Hepatocyte (in vitro differentiated cells): Measurements from ENCODE around the gene ITPKB.

Source experiments
- EZH2 ChIP-seq: fragments of 200-600 bp; sonication (generic); IDR thresholded peaks from 2 replicates; pipeline ENCODE4 v1.6.1; 2016; ENCODE audit warnings: antibody characterized with exemption, mild to moderate bottlenecking, borderline replicate concordance
- TF ChIP-seq, protein P1 (sequence below): fragments of 200-600 bp; sonication (generic); IDR thresholded peaks from 2 replicates; pipeline ENCODE4 v1.5.1; 2016; ENCODE audit warnings: antibody characterized with exemption, mild to moderate bottlenecking; ENCODE audit not compliant: poor library complexity

DNA sequence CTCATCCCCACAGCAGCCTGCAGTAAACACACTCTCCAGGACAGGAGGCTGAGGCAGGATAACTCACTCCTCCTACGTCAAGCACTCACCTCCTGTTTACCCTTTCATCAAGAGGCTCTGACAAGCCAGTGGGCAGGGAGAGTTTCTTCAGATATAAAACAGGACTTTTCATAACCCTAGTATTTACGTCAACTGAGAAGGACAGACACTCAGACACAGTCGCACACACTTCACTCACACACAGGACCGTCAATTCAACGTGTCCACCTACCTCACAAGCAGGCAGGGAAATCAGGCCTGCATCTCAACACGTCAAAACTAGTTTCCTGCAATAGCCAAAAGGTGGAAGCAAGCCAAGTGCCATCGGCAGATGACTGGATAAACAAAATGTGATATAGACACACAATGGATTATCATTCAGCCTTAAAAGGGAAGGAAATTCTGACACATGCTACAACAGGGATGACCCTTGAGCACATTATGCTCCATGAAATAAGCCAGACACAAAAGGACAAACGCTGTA, 48.6 kb downstream of the ITPKB start:
- TF ChIP-seq, protein P1, sequence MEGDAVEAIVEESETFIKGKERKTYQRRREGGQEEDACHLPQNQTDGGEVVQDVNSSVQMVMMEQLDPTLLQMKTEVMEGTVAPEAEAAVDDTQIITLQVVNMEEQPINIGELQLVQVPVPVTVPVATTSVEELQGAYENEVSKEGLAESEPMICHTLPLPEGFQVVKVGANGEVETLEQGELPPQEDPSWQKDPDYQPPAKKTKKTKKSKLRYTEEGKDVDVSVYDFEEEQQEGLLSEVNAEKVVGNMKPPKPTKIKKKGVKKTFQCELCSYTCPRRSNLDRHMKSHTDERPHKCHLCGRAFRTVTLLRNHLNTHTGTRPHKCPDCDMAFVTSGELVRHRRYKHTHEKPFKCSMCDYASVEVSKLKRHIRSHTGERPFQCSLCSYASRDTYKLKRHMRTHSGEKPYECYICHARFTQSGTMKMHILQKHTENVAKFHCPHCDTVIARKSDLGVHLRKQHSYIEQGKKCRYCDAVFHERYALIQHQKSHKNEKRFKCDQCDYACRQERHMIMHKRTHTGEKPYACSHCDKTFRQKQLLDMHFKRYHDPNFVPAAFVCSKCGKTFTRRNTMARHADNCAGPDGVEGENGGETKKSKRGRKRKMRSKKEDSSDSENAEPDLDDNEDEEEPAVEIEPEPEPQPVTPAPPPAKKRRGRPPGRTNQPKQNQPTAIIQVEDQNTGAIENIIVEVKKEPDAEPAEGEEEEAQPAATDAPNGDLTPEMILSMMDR: no peak
- TF ChIP-seq EZH2: no peak
